GF-D8 (cell line): ENCODE data around the gene FZD7.

Source experiments
- DNase-seq: peaks from one replicate; lab custom pipeline; 2025; lab: John Stamatoyannopoulos, UW

The FZD7 gene

DNA sequence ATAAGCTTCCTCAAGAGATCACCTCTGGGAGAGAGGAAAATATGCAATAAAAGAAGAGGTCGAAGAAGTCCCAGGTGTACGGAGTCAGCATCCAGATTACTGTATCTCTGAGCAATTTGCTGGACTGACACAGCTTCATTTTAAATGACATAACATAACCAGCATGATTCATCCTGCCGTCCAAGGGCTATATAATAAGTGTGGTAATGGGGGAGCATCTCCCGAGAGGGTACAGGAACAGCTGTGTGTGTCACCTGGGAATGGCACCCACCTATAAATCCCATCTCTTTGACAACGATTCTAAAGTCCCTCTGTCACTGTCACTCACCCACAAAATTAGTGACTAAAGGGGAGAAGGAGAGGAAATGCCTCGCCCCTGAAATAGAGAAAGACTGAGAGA lies 19.3 kb upstream of the FZD7 start:
- DNase-seq = no peak

DNA sequence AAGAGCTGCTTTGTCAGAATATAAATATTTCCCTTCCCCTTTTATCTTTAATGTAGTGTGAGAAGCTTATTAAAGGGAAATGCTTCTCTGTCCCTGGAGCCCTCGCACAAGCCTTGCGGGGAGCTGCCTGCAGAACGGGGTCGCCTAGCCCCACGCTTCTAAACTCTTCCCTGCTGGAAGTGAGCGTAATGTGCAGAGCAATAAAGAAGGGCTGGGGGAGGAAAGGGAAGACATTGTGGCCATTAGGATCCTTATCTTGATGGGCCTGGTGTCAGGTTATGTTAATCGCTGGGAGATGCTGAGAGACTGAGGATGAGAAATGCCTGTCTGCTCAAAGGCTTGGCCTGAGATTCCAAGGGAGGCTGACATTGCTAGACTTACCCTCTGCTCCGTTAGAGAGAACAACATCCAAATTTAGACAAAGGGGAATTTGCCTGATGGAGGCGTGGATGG lies 18.9 kb upstream of the FZD7 start:
- DNase-seq = no peak

DNA sequence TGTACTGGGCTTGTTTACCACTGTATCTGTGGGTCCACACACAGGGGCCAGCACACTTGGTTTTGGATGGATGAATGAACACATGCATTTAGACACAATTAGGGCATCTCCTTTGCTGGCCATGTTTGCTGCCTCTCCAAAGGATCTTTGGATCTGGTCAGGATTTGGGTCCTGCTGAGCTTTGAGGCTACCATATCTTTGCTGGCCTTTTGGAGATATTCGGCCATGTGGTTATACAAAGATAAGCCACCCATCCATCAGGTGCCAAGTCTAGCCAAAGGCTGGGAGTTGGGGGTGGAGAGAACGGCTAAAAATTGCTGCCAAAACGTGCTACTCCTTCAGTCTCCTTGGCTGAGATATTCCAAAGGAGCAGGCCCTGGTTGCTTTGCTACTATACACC lies 18.2 kb upstream of the FZD7 start:
- no peak for DNase-seq

DNA sequence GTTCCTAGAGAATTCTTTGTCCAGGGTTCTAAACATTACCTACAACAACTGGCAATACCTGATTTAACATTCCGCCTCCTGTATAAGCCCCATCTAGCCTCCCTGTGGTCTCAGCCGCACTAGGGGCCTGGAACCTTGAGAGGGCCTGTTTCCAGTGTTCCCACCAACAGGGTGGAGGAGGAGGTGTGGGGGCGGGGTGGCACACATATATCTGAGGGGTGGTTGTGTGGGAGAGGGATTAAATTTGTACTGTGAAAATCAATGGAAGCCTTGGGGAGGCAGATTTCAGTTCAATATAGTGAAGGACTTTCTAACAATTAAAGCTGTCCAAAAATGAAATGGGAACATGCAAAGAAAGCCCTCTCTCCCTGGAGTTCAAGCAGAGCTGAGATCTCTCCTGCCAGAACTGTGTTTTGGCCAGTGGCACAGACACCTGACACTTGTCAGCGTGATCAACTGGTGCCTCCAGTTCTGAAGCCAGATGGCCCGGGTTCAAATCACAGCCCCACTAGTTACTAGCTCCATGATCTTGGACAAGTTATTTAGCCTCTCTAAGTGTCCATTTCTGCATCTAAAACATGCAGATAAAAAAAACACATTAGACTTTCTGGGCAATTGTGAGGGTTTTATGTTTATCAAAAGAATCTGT lies 17.0 kb upstream of the FZD7 start:
- no peak for DNase-seq

DNA sequence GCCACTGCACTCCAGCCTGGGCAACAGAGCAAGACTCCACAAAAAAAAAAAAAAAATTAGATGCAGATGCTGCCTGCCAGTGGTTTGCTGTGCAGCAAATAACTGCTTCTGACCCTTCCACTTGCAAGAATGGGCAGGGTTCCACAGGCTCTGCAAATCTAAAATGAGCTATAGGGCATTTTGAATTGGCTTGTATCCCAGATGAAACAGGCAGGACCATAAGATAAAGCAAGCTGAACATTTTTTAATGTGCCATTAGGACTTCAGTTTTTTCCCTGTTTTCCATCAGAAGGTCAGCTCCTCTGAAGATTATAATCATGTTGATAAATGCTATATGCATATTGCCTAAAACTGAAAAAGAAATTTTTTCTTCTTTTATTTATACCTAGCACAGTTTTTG lies 15.7 kb upstream of the FZD7 start:
- no peak for DNase-seq

DNA sequence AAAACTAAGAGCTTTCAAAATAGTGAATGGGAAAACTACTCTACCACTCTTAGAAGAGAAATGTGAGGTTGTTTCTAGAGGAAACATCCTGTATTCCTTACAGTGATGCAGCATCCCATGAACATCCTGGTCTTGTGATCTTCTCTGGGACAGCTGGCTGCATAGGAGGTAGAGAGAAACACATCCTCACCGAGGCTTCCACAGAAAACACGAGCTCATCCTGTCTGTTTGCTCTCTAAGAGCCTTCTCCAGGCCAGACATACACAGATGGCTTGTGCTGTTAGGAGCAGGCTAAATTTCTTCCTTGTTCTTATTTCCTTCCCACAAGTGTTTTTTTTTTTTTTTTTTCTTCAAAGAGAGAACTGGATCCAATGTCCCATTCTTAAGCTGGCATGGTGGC lies 14.7 kb upstream of the FZD7 start:
- DNase-seq = no peak

DNA sequence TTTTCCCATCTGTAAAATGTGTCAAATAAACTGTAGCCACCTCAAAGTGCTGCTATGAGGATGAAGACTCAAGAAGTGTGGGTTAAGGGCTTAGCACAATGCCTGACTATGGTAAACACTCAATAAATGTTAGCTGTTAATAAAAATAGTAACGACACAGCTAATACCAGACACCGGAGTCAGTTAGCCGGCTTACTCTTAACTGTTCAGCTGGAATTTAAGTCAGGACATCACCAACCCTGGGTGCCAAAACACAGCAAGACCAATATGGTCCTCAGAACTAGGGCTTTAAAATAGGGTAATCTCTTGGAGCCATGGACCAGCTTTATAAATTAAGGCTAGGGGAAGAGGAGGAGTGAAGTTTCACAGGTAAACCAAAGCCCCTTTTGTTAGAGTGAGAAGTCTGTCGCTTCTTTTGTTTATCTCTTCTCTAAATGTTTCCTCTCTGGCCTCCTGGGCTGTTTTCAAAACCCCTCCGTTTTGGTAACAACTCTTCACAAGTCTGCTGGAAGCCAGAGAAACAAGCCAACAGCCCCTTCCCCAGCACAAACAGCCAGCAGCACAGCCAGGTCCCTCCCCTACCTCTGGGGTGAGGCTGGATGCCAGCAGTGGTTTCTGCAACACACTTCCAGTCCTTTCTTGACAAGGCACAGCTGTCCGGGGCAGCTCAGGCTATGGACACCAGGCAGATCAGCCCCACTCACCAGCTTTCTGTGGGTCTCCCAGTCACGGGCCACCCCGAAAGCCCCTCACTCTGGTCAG lies 13.8 kb upstream of the FZD7 start:
- DNase-seq = no peak

DNA sequence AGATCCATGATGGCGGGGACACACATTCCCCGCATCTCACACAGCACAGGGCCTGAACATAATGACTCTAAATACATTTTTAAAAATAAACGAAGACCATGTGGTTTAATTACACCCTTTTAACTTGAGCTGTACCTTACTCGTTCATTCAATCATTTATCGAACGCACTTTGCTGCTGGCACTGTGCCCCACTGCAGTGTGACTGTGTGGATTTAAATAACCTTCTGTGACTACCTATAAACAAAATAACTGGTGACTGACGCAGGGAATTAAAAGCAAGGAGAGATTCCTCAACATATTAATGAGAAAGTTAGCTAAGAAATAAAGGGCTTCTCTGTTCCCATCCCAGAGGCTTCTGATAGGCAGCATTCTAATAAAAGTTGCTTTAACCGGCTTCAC lies 10.9 kb upstream of the FZD7 start:
- no peak for DNase-seq

DNA sequence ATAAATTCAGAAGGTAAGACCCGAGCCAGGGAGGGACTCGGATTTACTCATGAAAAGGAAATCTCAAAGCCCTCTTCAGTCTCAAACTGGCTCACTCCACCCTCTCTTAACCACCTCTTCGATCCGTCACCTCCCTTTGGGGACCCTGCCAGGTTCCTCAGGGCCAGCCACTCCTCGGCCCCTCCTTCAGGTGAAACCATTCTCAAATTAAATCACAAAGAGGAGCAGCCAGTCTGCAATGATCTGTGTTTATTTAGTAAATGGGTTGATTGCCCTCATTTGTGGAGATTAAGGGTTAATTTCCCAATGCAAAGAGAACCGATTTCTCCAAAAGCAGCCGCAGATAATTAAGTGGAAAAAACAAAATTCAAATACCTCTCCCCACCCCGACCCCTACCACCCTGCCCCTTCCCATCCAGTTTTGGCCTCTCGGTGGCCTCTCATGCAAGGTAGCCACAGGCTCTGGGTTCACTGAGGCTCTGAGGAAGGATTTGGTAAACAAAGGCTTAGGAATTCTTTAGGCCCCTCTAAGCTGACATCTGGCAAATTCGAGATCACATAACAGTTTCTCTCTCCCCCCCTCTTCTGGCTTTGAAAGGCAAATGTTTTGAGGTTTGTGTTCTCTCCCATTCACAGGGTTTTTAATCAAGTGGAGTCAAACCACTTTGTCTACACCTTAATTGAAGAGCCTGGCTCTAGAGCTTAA lies 10.3 kb upstream of the FZD7 start:
- no peak for DNase-seq

DNA sequence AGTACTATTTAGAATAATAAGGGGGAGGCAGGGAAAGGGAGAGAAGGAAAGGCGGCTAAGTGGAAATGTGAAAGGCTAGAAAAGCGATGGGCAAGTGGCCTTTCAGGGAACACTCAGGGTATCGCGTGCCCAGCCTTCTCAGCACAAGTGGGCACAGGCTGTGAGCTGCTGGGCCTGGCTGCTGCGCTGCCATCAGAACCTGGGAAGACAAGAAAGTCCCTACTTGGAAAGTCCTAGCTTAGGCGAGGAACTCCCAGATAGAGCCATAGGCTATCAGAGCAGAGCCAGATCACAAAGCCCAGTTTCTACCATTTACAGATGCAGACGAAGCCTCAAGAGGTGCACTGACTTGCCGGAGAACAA lies 9.8 kb upstream of the FZD7 start:
- DNase-seq = no peak

DNA sequence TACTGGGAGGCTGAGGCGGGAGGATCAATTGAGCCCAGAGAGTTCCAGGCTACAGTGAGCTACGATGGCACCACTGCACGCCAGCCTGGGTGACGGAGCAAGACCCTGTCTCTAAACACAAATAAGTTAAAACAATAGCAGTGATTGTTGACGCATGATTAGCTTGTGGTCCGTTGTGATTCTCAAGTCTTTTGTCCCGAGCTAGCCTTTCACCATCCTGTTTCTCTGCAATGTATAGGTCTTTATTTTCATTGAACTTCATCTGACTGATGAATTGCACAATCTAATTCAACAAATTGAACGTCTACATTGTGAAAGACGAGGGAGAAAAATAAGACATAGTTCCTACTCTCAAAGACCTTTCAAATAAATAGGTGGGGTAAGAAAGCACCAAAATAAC lies 8.8 kb upstream of the FZD7 start:
- DNase-seq = no peak

DNA sequence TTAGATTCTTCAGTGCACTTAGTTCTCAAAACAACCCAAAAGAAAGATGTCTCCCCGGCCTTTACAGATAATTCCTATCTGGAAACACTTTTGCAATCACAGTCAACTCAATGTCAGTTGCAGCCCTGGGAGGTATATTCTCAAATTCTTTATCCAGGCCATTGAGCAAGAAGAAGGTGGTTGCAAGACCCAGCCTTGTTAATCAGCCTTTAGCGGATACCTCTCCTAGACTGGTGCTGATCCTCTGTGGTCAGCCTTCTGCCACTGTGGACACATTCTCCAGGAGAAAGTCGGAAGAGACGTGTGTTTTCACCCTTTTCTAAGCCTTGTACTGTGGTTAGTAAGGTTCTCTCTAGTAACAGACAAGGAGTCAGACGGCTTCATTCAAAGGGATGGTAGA lies 7.8 kb upstream of the FZD7 start:
- DNase-seq = no peak

DNA sequence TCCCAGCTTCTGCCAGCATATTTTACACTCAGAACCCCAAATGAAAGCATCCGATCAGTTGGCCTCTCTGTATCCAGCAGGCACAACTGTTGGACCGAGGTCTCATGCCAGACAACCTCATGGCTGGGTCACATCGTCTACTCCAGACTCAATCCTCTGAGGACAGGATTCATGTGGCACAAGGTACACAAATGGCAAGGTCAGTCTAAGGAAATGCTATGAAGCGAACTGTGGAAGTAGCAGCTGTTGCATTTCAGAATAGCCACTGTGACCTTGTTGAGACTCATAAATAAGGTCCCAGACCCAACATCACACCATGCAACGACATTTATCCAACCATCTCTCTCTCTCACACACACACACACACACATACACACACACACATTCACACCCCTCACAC lies 7.1 kb upstream of the FZD7 start:
- DNase-seq = no peak

DNA sequence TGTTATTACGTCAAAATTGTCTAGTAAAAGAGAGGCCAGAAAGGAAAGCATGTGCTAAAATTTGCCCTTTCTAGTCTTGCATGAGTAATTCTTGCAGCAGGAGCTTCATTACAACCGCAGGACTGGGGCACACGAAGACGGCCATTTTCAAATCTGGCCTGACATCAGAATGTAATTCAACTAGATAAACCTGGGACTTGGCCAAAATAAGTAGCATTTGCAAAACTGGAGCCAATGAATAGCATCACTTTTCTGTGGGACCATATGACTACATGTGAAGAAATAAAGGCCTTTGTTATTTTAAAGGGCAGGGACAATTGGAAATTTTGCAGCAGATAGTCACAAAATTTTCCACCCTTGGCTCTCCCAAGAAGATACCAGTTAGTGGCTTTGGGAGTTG lies 3.0 kb upstream of the FZD7 start:
- no peak for DNase-seq

DNA sequence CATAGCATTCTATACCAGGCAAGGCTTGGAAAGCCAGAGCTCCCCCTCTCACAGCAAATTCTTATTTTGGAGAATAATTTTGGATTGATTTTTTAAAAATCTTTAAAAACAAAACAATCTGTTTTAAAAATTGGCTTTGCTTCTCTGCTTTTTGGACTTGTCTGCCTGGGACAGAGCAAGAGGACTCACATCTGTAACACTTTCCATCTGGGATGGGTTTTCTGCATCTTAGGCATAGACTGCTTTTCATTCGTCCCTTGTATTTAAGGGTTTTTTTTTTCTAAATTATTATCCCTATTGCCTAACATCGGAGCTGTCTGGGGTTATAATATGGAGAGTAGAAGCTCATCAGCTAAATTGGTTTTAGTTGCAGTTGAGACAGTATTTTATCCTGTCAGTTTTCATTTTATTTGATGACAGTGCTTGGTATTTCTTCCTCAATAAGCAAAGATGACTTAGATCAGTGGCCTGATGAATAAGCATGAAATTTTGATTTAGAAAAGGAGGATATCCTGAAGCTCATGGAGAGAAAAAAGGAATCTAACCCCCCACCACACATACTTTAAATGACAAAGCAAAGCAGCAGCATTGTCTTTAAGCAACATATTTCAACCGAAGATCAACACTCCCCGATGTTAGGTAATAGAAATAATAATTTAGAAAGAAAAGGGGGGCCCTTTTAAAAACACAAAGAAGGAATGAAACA lies 2.3 kb upstream of the FZD7 start:
- no peak for DNase-seq

DNA sequence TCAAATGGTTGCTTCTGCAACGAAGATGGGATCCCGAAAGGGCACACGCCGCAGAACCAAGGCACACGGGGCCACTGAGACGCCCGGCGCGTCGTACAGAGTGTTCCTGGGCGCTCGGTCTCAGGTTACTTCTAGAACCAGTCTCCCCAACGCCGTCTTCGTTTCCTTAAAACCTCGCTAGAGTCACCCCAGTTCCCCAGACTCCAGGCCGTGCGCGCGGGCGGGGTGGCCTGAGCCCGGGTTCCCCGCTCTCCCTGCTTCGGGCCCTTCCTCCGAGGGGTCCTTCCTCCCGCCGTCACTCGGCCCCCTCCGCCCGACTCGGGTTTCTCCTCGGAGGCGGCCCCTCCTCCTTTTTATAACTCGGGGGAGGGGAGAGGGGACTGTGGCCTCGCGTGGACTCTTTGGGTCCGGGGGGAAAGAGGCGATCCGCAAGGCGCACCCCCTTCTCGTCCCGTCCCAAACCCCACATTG lies 774 bp upstream of the FZD7 start:
- DNase-seq = no peak

DNA sequence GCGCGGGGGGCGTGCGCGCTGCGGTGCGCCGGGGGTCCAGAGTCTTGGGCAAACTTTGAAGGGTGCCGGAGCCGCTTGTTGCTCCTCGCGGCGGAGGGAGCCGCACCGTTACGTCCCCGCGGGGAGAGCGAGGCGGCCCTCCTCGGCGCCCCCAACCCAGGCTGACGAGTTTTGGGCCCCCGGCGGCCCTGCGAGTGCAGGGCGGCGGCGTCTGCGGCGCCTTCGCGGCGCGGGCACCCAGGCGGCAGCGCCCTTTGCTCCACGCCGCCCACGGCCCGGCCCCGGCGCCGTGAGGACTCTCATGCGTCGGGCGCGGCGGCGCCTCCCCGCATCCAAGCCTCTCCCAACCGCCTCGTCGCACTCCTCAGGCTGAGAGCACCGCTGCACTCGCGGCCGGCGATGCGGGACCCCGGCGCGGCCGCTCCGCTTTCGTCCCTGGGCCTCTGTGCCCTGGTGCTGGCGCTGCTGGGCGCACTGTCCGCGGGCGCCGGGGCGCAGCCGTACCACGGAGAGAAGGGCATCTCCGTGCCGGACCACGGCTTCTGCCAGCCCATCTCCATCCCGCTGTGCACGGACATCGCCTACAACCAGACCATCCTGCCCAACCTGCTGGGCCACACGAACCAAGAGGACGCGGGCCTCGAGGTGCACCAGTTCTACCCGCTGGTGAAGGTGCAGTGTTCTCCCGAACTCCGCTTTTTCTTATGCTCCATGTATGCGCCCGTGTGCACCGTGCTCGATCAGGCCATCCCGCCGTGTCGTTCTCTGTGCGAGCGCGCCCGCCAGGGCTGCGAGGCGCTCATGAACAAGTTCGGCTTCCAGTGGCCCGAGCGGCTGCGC lies 814 bp downstream of the FZD7 start:
- DNase-seq = no peak

DNA sequence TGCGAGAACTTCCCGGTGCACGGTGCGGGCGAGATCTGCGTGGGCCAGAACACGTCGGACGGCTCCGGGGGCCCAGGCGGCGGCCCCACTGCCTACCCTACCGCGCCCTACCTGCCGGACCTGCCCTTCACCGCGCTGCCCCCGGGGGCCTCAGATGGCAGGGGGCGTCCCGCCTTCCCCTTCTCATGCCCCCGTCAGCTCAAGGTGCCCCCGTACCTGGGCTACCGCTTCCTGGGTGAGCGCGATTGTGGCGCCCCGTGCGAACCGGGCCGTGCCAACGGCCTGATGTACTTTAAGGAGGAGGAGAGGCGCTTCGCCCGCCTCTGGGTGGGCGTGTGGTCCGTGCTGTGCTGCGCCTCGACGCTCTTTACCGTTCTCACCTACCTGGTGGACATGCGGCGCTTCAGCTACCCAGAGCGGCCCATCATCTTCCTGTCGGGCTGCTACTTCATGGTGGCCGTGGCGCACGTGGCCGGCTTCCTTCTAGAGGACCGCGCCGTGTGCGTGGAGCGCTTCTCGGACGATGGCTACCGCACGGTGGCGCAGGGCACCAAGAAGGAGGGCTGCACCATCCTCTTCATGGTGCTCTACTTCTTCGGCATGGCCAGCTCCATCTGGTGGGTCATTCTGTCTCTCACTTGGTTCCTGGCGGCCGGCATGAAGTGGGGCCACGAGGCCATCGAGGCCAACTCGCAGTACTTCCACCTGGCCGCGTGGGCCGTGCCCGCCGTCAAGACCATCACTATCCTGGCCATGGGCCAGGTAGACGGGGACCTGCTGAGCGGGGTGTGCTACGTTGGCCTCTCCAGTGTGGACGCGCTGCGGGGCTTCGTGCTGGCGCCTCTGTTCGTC lies 1.7 kb downstream of the FZD7 start:
- DNase-seq = no peak

DNA sequence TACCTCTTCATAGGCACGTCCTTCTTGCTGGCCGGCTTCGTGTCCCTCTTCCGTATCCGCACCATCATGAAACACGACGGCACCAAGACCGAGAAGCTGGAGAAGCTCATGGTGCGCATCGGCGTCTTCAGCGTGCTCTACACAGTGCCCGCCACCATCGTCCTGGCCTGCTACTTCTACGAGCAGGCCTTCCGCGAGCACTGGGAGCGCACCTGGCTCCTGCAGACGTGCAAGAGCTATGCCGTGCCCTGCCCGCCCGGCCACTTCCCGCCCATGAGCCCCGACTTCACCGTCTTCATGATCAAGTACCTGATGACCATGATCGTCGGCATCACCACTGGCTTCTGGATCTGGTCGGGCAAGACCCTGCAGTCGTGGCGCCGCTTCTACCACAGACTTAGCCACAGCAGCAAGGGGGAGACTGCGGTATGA lies 2.3 kb downstream of the FZD7 start:
- DNase-seq = no peak

DNA sequence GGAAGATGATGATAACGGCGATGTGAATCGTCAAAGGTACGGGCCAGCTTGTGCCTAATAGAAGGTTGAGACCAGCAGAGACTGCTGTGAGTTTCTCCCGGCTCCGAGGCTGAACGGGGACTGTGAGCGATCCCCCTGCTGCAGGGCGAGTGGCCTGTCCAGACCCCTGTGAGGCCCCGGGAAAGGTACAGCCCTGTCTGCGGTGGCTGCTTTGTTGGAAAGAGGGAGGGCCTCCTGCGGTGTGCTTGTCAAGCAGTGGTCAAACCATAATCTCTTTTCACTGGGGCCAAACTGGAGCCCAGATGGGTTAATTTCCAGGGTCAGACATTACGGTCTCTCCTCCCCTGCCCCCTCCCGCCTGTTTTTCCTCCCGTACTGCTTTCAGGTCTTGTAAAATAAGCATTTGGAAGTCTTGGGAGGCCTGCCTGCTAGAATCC lies 3.0 kb downstream of the FZD7 start:
- DNase-seq = no peak

DNA sequence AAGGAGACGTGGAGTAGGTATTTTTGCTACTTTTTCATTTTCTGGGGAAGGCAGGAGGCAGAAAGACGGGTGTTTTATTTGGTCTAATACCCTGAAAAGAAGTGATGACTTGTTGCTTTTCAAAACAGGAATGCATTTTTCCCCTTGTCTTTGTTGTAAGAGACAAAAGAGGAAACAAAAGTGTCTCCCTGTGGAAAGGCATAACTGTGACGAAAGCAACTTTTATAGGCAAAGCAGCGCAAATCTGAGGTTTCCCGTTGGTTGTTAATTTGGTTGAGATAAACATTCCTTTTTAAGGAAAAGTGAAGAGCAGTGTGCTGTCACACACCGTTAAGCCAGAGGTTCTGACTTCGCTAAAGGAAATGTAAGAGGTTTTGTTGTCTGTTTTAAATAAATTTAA lies 3.4 kb downstream of the FZD7 start:
- no peak for DNase-seq
